Lung microvascular endothelial cell (primary cell): ENCODE data around the gene CNTNAP2. TPM values are rescaled to one million over a fixed set of nuclear protein-coding genes. Genes with fewer than 3 reads are reported as not detected.

ENCODE experiments used
- DNase-seq, 2 donors: peaks; one replicate each; pipeline versions ENCODE4 v3.0.0 to v3.0.0-alpha.2; 2010; ENCODE audit warnings: low read depth in 2 of 2
- total RNA-seq: library from RNA; depleted of rRNA; stranded (reverse); fragments of >200 nt; gene quantifications from 2 replicates; pipeline ENCODE4 v1.2.1, GENCODE V29; 2014

The CNTNAP2 gene
- total RNA-seq, 1 donor from 2014 or later: under 0.01 TPM

GRCh38 chr7:146554556-146554955 lies 438.0 kb downstream of the CNTNAP2 start:
- no peak for DNase-seq

GRCh38 chr7:146557971-146558469 lies 441.4 kb downstream of the CNTNAP2 start:
- DNase-seq: no peak

GRCh38 chr7:146565872-146566271 lies 449.3 kb downstream of the CNTNAP2 start:
- no peak for DNase-seq

- no peak for DNase-seq
These were observed 459.3 kb downstream of the CNTNAP2 start for GRCh38 chr7:146575903-146576302.

- DNase-seq: no peak
These were observed 475.4 kb downstream of the CNTNAP2 start for GRCh38 chr7:146591976-146592375.

- DNase-seq: no peak
These were observed 490.0 kb downstream of the CNTNAP2 start for GRCh38 chr7:146606628-146607027.

GRCh38 chr7:146619641-146620040 lies 503.0 kb downstream of the CNTNAP2 start:
- DNase-seq: no peak

- no peak for DNase-seq
These were observed 510.3 kb downstream of the CNTNAP2 start for GRCh38 chr7:146626912-146627311.

GRCh38 chr7:146635205-146636032 lies 518.8 kb downstream of the CNTNAP2 start:
- DNase-seq: no peak

GRCh38 chr7:146636033-146636356 lies 519.4 kb downstream of the CNTNAP2 start:
- DNase-seq: no peak

GRCh38 chr7:146636581-146636980 lies 520.0 kb downstream of the CNTNAP2 start:
- no peak for DNase-seq

- no peak for DNase-seq
These were observed 522.7 kb downstream of the CNTNAP2 start for GRCh38 chr7:146639291-146639690.

- DNase-seq: no peak
These were observed 524.9 kb downstream of the CNTNAP2 start for GRCh38 chr7:146641491-146641890.

- DNase-seq: no peak
These were observed 528.9 kb downstream of the CNTNAP2 start for GRCh38 chr7:146645383-146645976.

GRCh38 chr7:146647445-146647844 lies 530.8 kb downstream of the CNTNAP2 start:
- no peak for DNase-seq

- no peak for DNase-seq
These were observed 535.6 kb downstream of the CNTNAP2 start for GRCh38 chr7:146652176-146652575.

- DNase-seq: no peak
These were observed 537.4 kb downstream of the CNTNAP2 start for GRCh38 chr7:146654048-146654447.

- DNase-seq: no peak
These were observed 539.6 kb downstream of the CNTNAP2 start for GRCh38 chr7:146655928-146656797.

- DNase-seq: no peak
These were observed 540.4 kb downstream of the CNTNAP2 start for GRCh38 chr7:146656988-146657387.

GRCh38 chr7:146658604-146659003 lies 542.0 kb downstream of the CNTNAP2 start:
- DNase-seq: no peak

GRCh38 chr7:146659732-146660131 lies 543.1 kb downstream of the CNTNAP2 start:
- no peak for DNase-seq

- DNase-seq: no peak
These were observed 544.2 kb downstream of the CNTNAP2 start for GRCh38 chr7:146660839-146661238.
